ENCODE data around the gene CD82.
"Not testable (repeated sequence)": the region's sequence is repeated elsewhere in the genome, so short reads cannot be mapped to it uniquely, and the experiment has no call there.

CD82 gene

DNA sequence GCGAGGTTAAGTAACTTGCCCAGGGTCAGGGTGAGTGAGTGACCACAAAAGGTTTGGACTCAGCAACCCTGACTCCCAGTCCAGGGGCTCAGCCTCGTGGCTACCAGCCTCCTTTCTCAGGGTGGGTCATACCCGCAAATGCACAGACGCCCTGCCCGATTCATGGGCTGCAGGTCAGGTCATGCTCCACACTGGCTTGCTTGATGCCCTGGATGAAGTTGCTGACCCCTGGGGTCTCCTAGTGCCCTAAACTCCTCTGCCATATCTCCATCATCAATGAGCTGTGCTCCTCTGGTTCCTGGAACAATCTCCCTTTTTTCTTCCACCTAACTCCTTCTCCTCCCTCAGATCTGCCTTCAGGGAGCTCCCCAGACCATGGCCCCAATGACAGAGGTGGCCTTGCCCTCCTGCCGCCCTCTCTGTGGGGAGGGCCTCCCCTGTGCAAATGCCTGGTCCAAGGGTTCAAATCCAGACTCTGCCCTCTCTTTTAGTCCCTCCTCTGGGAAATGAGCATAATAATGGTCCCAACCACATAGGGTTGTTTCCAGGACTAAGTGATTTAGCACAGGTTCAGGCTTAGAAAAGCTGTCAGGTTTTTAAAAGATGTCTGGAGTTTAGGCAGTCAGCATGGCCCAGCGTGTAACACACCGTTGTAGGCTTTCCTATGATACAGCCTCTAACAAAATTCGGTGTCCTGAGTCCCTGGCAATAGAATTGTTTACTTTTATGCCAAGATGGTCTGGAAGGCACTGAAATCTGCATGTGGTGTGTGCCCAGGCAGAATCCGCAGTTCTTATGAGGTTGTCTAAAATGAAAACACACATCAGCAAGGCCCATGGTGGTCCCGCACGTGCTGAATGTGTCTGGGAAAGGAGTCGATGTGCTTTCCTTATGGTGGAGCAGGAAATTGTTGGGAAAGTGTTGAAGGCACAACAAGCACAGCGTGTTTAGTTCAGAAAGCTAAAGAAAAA lies 63.6 kb downstream of the CD82 start:
- DNase-seq (ENCODE audit: low spot score), result no peak

GRCh38 chr11:44629732-44630345 lies 64.4 kb downstream of the CD82 start:
- DNase-seq (ENCODE audit: low spot score), result no peak

- DNase-seq (ENCODE audit: low spot score), result no peak
Observed at GRCh38 chr11:44630511-44631210, 65.2 kb downstream of the CD82 start.

GRCh38 chr11:44631831-44632230 lies 66.4 kb downstream of the CD82 start:
- DNase-seq (ENCODE audit: low spot score), result no peak

DNA sequence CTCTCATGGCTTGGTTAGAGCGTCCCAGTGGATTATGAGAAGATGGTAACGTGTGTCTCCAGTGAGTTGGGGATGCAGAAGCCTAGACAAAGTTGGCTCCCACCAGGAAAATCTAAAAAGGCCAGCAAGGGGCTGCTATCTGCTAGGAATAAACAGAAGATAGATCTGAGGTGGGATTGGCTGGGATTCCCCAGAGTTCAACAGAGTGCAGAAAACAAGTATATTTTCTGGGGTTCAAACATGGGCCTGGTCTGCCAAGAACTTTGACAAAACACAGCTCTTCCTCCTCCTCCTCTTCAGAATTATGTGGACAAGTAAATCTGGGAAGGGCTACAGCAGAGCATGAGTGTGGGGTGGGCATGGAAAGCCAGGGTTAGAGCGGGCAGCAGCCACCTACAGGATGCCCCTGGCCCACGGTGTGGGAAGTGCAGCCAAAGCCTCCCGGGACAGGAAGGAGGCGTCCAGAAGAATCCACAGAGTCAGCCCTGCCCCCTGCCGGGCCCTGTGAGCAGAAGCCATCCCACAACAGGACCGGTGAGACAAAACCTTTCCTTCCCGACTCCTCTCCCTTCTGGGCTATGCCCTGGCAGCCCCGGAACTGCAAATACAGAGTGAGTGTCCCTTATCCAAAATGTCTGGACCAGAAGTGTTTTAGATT lies 67.1 kb downstream of the CD82 start:
- no peak for DNase-seq (ENCODE audit: low spot score)

DNA sequence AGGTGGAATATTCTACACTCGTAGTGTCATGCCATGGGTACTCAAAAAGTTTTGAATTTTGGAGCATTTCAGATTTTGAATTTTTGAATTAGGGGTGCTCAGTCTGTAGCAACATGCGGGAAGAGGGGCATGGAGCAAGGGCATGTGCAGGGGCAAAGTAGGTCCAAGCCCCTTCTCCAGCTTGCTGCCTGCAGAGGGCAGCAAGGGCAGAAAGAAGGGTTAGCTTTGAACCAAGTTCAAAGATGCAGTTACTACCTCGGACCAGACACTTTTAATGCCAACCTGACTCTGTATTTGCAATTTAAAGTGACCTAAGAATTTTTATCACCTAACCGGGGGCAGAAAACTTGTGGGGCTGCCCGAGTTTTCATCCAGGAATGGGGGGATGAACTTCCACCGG lies 68.2 kb downstream of the CD82 start:
- DNase-seq (ENCODE audit: low spot score), result no peak

- DNase-seq (ENCODE audit: low spot score), result peak; percentile 59
Observed at GRCh38 chr11:44634401-44635281, 69.2 kb downstream of the CD82 start.

- DNase-seq (ENCODE audit: low spot score), result no peak
Observed at GRCh38 chr11:44637487-44637886, 72.0 kb downstream of the CD82 start.

GRCh38 chr11:44638032-44638431 lies 72.6 kb downstream of the CD82 start:
- no peak for DNase-seq (ENCODE audit: low spot score)

DNA sequence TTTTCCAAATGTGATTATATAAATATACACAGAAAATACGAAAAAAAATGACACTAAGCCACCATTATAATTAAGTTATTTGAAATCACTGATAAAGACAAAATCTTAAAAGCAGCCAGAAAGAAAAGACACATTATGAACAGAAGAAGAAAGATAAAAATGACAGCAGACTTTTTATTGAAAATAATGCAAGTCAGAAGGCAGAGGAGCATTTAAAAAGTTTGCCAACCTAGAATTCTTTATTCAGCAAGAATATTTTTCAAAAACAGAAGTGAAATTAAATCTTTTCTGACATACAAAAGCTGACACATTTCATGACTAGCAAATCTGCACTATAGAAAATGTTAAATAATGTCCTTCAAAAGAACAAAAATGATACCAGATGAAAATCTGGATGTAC lies 77.8 kb downstream of the CD82 start:
- no peak for DNase-seq (ENCODE audit: low spot score)

DNA sequence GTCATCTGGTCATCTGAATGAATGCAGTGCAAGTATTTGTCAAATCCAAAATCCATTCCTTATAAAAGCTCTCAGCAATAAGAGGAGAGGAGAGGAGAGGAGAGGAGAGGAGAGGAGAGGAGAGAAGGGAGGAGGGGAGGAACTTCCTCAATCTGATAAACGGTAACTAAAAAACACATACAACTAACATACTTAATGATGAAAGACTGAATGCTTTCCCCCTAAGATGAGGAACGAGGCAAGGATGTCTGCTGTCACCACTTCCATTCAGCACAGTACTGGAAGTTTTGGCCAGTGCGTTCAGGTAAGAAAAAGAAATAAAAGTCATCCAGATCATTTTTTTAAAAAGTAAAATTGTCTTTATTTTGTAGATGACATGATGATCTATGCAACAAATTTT lies 80.4 kb downstream of the CD82 start:
- DNase-seq (ENCODE audit: low spot score), result no peak

DNA sequence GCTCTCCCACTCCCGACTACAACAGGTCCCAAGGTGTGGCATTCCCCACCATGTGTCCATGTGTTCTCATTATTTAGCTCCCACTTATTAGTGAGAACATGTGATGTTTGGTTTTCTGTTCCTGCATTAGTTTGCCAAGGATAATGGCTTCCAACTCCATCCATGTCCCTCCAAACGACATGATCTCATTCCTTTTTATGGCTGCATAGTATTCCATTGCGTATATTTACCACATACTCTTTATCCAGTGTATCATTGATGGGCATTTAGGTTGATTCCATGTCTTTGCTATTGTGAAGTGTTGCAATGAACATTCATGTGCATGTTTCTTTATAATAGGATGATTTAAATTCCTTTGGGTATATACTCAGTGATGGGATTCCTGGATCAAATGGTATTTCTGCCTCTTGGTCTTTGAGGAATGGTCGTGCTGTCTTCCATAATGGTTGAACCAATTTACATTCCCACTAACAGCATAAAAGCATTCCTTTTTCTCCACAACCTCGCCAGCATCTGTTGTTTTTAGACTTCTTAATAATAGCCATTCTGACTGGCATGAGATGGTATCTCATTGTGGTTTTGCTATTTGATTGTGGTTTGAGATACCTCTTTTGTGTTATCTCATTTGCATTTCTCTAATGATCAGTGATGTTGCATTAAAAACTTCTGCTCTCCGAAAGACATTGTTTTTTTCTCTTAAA lies 81.9 kb downstream of the CD82 start:
- DNase-seq (ENCODE audit: low spot score), result not testable (repeated sequence)

DNA sequence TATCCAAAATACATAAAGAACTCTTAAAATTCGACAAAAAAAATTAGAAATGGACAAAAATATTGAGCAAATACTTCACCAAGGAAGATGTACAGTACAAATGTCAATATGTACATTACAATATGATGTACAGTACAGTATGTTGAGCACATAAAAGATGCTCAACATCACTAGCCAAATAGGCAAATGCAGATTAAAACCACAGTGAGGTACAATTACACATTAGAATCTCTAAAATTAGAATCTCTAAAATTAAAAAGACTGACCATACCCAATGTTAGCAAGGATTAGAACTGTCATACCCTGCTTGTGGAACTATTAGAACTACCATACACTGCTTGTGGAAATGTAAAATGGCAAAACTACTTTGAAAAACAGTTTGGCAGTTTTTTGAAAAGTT lies 82.6 kb downstream of the CD82 start:
- DNase-seq (ENCODE audit: low spot score), result no peak

DNA sequence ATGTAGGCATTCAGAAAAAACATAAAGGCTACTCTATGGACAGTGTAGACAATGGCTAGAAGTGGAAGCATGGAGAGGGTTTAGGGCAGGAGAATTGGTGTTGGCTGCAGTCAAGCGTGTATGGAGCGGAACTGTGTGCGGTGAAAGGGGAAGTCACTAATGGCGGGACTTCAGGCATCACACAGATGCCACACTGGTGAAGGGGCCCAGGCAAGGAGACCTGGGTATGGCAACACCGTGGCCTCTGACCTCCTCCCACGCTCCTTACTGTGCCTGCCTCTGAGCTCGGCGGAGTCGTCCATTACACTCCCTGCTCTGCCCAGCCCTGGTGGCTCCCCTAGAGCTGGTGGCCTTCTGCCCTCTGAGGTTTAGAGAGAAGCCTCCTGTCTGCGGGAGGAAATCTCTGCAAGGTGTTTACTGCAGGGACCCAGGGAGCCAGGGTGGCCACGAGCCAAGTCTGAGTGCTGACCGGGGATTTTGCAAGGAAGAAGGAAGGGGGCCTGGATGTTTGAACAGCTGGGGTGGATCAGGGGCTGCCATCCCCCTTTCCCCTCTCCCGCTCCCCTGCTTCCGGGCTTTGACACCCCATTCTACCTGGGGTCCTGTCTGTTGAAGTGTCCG lies 86.2 kb downstream of the CD82 start:
- DNase-seq (ENCODE audit: low spot score), result no peak

DNA sequence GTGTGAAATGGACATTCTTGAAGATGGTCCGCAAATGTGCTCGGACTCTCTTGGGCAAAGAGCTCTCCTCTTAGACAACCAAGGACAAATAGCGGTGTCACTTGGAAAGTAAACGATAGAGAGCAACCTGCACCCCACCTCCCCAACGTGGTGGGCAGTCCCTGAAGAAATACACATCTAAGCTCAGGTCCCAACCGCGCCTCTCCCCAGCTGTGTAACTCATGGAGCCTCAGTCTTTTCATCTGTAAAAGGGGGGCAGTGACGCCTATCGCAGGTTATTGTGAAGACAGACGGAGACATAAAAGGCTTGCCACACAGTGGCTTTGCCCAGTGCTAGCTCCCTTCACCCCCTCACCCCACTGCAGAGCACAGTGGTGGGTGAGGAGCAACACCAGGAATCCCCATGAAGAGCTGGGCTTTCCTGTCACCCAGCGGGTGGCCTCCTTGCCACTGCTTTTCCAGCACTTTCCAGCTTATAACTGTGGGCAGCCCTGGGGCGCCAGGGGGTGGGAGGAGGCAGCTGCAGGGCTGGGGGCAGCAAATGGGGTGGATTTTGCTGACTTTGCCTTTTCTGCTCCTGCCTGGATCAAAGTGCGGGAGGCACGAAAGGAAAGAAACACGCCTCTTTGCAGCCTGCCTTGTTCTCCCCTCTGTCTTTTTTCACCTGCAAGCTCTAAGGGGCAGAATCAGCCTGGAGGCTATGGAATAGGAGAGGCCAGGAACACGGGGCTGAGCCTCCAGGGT lies 87.6 kb downstream of the CD82 start:
- no peak for DNase-seq (ENCODE audit: low spot score)

DNA sequence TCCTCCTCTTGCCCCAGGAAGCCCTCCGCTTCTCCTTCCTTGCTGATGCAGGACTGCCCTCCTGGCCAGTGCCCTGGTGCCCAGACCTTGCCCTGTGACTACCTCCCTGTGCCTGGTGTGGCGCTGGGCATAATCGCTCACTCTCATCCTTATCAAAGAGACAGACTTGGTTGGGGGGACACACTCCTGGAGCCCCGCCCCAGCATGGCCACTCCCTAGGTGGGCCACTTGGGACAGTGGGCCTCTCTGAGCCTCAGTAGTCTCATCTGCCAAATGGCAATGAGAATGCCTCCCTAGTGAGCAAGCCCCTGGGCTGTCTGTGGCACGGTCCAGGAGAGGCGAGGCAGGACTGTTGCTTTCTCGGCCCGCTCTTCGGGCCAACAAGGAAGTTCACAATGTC lies 88.6 kb downstream of the CD82 start:
- no peak for DNase-seq (ENCODE audit: low spot score)

DNA sequence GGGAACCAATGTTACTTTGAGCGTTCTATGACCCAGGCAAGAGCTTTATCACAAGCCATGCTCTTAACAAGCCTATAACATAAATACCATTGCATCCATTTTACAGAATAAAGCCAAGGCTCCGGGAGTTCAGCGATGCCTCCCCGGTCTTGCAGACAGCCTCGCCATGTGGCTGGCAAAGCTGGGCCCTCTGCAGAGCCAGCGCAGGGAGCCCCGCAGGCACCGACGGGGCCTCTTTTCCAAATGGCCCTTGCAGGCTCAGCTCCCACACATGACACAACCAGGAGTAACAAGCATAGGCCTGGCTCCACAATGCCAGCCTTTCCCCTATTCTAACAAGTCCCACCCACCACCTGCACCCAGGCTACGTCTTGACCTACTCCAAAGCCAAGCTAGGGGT lies 89.1 kb downstream of the CD82 start:
- no peak for DNase-seq (ENCODE audit: low spot score)

DNA sequence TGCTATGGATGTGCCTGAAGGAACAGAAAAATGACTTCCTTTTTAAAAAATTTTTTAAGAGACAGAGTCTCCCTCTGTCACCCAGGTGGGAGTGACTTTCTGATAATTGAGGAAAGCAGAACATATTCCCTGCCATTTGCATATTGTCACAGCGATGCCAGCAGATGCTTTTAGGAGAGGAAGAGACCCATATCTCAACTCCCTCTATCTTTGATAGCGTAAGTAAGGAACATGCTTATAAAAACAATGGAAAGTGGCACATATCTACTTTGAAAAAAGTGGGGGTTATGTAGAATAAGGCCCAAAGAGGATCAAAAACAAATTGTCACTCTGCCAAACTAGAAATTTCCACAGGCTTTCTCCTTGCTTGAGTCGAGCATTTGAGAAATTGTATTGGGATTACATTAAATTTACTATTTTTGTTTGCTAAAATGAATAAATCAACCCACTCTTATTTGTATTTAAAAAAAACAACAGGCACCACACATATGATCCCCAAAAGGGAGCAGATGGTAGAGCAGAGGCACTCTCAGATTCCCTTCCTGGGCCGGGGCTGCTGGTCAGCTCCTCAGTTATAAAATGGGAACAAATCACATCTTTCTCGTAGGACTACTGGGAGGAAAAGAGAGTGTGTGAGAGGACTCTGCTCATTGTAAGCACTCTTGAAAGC lies 92.5 kb downstream of the CD82 start:
- DNase-seq (ENCODE audit: low spot score), result no peak

GRCh38 chr11:44658506-44658850 lies 93.0 kb downstream of the CD82 start:
- peak; percentile 81 for DNase-seq (ENCODE audit: low spot score)

All from SK-N-DZ (cell line).